Omental fat pad (tissue), 4 donors: ENCODE measurements around the gene SPATC1L. TPM values are rescaled to one million over a fixed set of nuclear protein-coding genes. Genes with fewer than 3 reads are reported as not detected.
A peak's percentile ranks its signal among the peaks of the same experiment; 100 is the strongest.

Experiments used
- ATAC-seq: fragments of 150-250 bp; one replicate; pipeline ENCODE4 v1.9.1; 2016; ENCODE audit warnings: mild to moderate bottlenecking, moderate library complexity; ENCODE audit not compliant: low FRiP score
- DNase-seq: peaks from one replicate; pipeline ENCODE4 v3.0.0-alpha.2; 2019; ENCODE audit warnings: low spot score
- total RNA-seq, 4 donors: library from RNA; depleted of rRNA; stranded (reverse); fragments of >200 nt; gene quantifications; one replicate each; pipeline ENCODE4 v1.1.0, GENCODE V29; 2016
- TF ChIP-seq, protein P1 (sequence below), 3 donors: fragments of 450-650 bp; IDR thresholded peaks; one replicate each; pipeline ENCODE4 v1.5.1; 2016 to 2017; ENCODE audit warnings: antibody characterized with exemption in 3 of 3, mild to moderate bottlenecking in 3 of 3, moderate library complexity in 2 of 3

SPATC1L gene
- total RNA-seq, 4 donors from 2014 or later = 0.96 to 8.0 (median 2.8) TPM

DNA sequence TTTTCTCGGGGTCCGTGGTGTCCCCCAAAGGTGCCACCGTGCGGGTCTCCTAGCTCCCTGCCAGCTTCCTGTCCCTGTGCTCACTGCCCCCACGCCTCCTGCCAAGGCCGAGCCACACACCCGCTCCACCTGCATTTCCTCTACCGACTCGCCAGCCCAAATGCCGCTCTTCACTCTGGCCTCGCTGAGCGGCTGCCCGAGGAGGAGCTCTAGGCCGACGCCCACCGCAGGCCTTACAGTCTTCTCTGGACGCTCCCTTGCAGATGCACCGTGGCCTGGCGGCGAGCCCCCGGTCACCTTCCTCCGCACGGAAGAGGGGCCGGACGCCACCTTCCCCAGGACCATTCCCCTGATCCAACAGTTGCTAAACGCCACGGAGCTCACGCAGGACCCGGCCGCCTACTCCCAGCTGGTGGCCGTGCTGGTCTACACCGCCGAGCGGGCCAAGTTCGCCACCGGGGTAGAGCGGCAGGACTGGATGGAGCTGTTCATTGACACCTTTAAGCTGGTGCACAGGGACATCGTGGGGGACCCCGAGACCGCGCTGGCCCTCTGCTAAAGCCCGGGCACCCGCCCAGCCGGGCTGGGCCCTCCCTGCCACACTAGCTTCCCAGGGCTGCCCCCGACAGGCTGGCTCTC, 55.2 kb downstream of the SPATC1L start:
- DNase-seq (no peak), ATAC-seq (no peak)
- TF ChIP-seq, protein P1, sequence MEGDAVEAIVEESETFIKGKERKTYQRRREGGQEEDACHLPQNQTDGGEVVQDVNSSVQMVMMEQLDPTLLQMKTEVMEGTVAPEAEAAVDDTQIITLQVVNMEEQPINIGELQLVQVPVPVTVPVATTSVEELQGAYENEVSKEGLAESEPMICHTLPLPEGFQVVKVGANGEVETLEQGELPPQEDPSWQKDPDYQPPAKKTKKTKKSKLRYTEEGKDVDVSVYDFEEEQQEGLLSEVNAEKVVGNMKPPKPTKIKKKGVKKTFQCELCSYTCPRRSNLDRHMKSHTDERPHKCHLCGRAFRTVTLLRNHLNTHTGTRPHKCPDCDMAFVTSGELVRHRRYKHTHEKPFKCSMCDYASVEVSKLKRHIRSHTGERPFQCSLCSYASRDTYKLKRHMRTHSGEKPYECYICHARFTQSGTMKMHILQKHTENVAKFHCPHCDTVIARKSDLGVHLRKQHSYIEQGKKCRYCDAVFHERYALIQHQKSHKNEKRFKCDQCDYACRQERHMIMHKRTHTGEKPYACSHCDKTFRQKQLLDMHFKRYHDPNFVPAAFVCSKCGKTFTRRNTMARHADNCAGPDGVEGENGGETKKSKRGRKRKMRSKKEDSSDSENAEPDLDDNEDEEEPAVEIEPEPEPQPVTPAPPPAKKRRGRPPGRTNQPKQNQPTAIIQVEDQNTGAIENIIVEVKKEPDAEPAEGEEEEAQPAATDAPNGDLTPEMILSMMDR (IDR thresholded peaks at IDR 0.05) = no peak

DNA sequence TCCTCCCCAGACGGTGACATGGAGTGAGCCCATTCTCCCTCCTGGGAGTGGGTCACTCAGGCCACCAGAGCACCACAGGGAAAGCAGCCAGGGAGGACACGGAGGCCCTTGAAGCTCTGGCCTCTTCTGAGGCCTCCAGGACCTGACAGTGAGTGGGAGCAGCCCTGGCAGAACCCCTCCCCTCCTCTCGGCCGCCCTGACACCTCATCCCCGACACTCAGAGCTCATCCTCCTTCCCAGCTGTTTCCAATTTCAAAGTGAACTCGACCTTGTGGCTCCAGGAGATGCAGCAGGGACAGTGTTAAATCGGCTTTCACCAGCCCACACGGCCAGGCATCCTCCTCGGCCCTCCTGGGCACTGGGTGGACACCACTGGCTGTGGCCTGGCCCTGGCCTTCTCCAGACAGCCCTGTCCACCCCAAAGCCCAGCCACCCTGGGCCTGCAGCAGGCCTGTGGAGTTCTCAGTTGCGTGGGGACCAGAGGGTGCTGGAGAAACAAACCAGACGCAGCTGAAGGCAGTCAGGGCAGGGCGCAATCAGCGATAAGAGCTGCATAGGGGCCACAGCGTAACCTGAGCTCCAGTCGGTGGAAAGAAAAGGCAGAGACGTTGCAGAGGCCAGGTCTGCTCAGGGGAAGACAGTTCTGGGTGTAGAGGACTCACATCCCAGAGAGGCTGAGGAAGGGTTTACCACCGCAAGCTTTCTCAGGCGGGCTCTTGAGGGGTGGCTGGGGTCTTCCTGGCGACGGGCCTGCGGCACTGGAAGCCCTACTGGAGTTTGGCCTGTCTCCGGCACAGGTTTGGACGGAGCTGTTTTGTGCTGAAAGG, 55.9 kb downstream of the SPATC1L start:
- no peak for DNase-seq

DNA sequence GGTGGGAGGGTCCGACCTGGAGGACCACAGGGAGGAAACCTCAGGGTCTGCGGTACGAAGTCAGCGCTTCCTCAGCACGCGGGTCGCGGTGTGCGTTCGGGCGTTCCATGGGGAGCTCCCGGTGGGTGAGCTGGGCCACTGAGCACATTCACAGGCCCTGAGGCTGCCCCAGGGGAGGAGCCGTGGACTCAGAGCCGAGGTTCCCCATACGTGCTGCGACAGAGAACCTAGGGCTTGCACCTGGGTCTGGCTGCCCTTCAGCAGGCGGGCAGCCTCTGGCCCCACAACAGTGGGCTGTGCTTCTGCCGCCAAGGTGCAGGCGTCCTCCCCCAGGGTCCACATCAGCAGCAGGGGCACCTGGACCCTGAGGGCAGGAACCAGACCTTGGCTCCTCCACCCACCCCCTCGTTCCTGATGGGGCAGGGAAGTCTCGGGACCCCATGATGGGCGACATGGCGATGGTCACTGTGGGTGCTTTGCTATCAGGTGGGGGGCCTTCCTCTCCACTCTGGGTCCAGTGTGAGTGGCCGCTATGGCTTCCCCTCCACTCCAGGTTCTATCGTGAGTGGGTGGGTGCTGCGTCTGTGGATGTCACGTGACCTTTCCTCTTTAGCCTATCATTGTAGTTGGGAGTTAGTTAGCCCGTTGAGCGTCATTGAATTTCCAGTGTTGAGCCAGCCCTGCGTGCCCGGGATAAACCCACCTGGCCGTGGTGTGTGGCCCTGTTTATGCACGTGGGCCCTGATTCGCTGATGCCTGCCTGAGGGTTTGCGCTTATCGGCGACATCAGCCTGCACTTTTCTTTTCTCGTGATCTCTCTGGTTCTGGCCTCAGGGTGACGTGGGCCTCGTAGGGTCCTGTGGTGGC, 56.8 kb downstream of the SPATC1L start:
- ATAC-seq = no peak
- no peak for DNase-seq
- TF ChIP-seq, protein P1 (IDR thresholded peaks at IDR 0.05) = no peak

More for the DNA sequence above, 55.9 kb downstream of the SPATC1L start:
- ATAC-seq = no peak
- TF ChIP-seq, protein P1 (IDR thresholded peaks at IDR 0.05) = no peak

DNA sequence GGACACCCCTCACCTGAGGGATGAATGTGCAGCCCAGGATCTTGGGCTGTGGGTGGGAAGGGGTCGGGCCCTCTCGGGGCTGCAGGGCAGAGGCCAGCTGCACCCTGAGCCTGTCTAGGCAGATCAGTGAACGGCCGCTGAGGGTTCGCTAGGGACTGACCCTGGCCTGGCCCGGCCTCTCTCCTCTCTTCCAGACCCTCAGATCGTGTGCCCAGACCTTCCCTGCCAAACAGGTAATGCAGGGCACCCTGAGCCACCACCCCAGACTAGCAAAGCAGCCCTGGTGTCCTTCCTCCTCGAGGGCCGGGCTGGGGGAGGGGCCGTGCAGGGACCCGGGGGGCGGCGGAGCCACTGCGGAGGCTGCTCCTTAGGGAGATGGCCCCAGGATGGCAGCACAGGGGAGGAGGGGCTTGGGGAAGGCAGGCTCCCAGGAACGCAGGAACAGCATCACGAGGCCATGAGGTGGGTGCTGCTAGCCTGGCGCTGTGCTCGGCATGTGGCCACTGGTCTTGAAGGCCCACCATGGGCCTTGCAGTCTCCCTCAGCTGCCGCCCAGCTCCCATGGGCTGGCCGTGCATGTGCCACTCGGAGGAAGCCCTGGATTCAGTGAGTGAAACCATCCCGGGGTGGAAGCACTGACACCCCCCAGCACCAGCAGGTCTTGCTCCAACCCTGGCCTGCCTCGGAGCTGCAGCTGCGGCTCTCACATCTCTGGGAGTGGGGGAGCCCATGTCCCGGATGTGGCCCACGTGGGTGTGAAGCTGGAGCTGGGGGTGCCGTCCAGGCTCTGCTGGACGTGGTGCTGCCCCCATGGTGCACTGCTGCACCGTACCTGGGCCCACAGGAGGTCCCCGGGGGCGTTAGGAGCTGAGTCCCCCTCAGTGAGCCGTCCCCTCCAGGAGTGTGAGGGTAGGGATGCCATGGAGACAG, 57.7 kb downstream of the SPATC1L start:
- DNase-seq (peak; percentile 20), ATAC-seq (no peak)
- TF ChIP-seq, protein P1 (IDR thresholded peaks at IDR 0.05) = no peak

DNA sequence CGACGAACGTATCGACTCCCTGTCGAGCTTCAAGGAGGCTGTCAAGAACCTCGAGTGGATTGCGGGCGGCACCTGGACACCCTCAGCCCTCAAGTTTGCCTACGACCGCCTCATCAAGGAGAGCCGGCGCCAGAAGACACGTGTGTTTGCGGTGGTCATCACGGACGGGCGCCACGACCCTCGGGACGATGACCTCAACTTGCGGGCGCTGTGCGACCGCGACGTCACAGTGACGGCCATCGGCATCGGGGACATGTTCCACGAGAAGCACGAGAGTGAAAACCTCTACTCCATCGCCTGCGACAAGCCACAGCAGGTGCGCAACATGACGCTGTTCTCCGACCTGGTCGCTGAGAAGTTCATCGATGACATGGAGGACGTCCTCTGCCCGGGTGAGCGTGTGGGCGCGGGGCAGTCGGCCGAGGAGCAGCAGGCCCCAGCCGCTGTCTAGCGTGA, 58.4 kb downstream of the SPATC1L start:
- ATAC-seq = no peak
- DNase-seq = peak; percentile 16
- TF ChIP-seq, protein P1 (IDR thresholded peaks at IDR 0.05) = no peak
